Measurements from ENCODE around the gene SLC35B2.

Gene SLC35B2

GRCh38 chr6:44255871-44256774 lies 1.2 kb downstream of the SLC35B2 start:
- Mint-ChIP-seq H3K36me3 (ENCODE audit: low read depth) (peaks cover 83% of the 10 kb centered on the region), H3K9me3 (no peaks in the 10 kb centered on the region), H3K4me3 (peak overlapping the region; percentile 92), H3K27ac (peak overlapping the region; percentile 89), H3K4me1 (ENCODE audit: low read depth) (peaks cover 82% of the 10 kb centered on the region), H3K27me3 (no peaks in the 10 kb centered on the region)

- Mint-ChIP-seq H3K36me3 (ENCODE audit: low read depth) (peaks cover 85% of the 10 kb centered on the region), H3K27ac (peak overlapping the region; percentile 89), H3K9me3 (no peaks in the 10 kb centered on the region), H3K4me3 (peak overlapping the region; percentile 92), H3K27me3 (no peaks in the 10 kb centered on the region), H3K4me1 (ENCODE audit: low read depth) (peaks cover 82% of the 10 kb centered on the region)
Measured at GRCh38 chr6:44255105-44255808, 2.1 kb downstream of the SLC35B2 start.

- Mint-ChIP-seq H3K4me1 (ENCODE audit: low read depth) (peaks cover 86% of the 10 kb centered on the region), H3K4me3 (peak overlapping the region; percentile 92), H3K27ac (peak overlapping the region; percentile 89), H3K9me3 (no peaks in the 10 kb centered on the region), H3K27me3 (no peaks in the 10 kb centered on the region), H3K36me3 (ENCODE audit: low read depth) (peaks cover 86% of the 10 kb centered on the region)
Measured at GRCh38 chr6:44254191-44255104, 2.9 kb downstream of the SLC35B2 start.

- Mint-ChIP-seq H3K36me3 (ENCODE audit: low read depth) (peaks cover 88% of the 10 kb centered on the region), H3K27me3 (no peaks in the 10 kb centered on the region), H3K27ac (peak overlapping the region; percentile 67), H3K4me3 (peak overlapping the region; percentile 96), H3K9me3 (no peaks in the 10 kb centered on the region), H3K4me1 (ENCODE audit: low read depth) (peaks cover 89% of the 10 kb centered on the region)
Measured at GRCh38 chr6:44253307-44254101, 3.8 kb downstream of the SLC35B2 start.

GRCh38 chr6:44251576-44252524 lies 5.5 kb downstream of the SLC35B2 start:
- Mint-ChIP-seq H3K9me3 (no peaks in the 10 kb centered on the region), H3K27ac (peak overlapping the region; percentile 100), H3K4me1 (ENCODE audit: low read depth) (peaks cover 95% of the 10 kb centered on the region), H3K4me3 (peak overlapping the region; percentile 96), H3K27me3 (peaks cover 3% of the 10 kb centered on the region), H3K36me3 (ENCODE audit: low read depth) (peaks cover 96% of the 10 kb centered on the region)

GRCh38 chr6:44250718-44251123 lies 6.6 kb downstream of the SLC35B2 start:
- Mint-ChIP-seq H3K36me3 (ENCODE audit: low read depth) (peaks cover 92% of the 10 kb centered on the region), H3K4me3 (peak overlapping the region; percentile 96), H3K27me3 (peaks cover 5% of the 10 kb centered on the region), H3K4me1 (ENCODE audit: low read depth) (peaks cover 90% of the 10 kb centered on the region), H3K9me3 (no peaks in the 10 kb centered on the region), H3K27ac (peak overlapping the region; percentile 100)

- H3K27ac Mint-ChIP-seq = peak overlapping the region; percentile 100
- peaks cover 5% of the 10 kb centered on the region for H3K27me3 Mint-ChIP-seq
- H3K4me3 Mint-ChIP-seq = peak overlapping the region; percentile 96
- peaks cover 90% of the 10 kb centered on the region for H3K4me1 Mint-ChIP-seq (ENCODE audit: low read depth)
- no peaks in the 10 kb centered on the region for H3K9me3 Mint-ChIP-seq
- H3K36me3 Mint-ChIP-seq (ENCODE audit: low read depth) = peaks cover 86% of the 10 kb centered on the region
Measured at GRCh38 chr6:44250067-44250717, 7.1 kb downstream of the SLC35B2 start.

GRCh38 chr6:44249082-44249748 lies 8.1 kb downstream of the SLC35B2 start:
- Mint-ChIP-seq H3K27me3 (peaks cover 5% of the 10 kb centered on the region), H3K9me3 (no peaks in the 10 kb centered on the region), H3K4me3 (peak overlapping the region; percentile 96), H3K4me1 (ENCODE audit: low read depth) (peaks cover 85% of the 10 kb centered on the region), H3K27ac (peak overlapping the region; percentile 100), H3K36me3 (ENCODE audit: low read depth) (peaks cover 77% of the 10 kb centered on the region)

GRCh38 chr6:44248579-44248978 lies 8.7 kb downstream of the SLC35B2 start:
- peak overlapping the region; percentile 100 for H3K27ac Mint-ChIP-seq
- H3K4me3 Mint-ChIP-seq = peak overlapping the region; percentile 96
- peaks cover 80% of the 10 kb centered on the region for H3K4me1 Mint-ChIP-seq (ENCODE audit: low read depth)
- H3K36me3 Mint-ChIP-seq (ENCODE audit: low read depth) = peaks cover 70% of the 10 kb centered on the region
- H3K9me3 Mint-ChIP-seq = no peaks in the 10 kb centered on the region
- peaks cover 5% of the 10 kb centered on the region for H3K27me3 Mint-ChIP-seq

- Mint-ChIP-seq H3K27me3 (peaks cover 5% of the 10 kb centered on the region), H3K27ac (peak overlapping the region; percentile 100), H3K4me3 (peak overlapping the region; percentile 96), H3K9me3 (no peaks in the 10 kb centered on the region), H3K36me3 (ENCODE audit: low read depth) (peaks cover 61% of the 10 kb centered on the region), H3K4me1 (ENCODE audit: low read depth) (peaks cover 70% of the 10 kb centered on the region)
Measured at GRCh38 chr6:44247338-44248302, 9.7 kb downstream of the SLC35B2 start.

- no peaks in the 10 kb centered on the region for H3K9me3 Mint-ChIP-seq
- H3K27ac Mint-ChIP-seq = peak within 1 kb of the TSS; percentile 100
- H3K4me1 Mint-ChIP-seq (ENCODE audit: low read depth) = peaks cover 62% of the 10 kb centered on the region
- peaks cover 5% of the 10 kb centered on the region for H3K27me3 Mint-ChIP-seq
- peaks cover 52% of the 10 kb centered on the region for H3K36me3 Mint-ChIP-seq (ENCODE audit: low read depth)
- H3K4me3 Mint-ChIP-seq = peak within 1 kb of the TSS; percentile 96
Measured at GRCh38 chr6:44246663-44247337, 10.5 kb downstream of the SLC35B2 start, which contains the start of gene HSP90AB1. Gene HSP90AB1, plus strand, starts transcription at chr6:44247101. Its CDS starts 1,529 bp downstream, at chr6:44248630.
